ENCODE measurements around the gene MAPKBP1. TPM values are rescaled to one million over a fixed set of nuclear protein-coding genes. Genes with fewer than 3 reads are reported as not detected.

MAPKBP1 gene
- total RNA-seq, 1 donor from 2014 or later = 14.4 TPM

DNA sequence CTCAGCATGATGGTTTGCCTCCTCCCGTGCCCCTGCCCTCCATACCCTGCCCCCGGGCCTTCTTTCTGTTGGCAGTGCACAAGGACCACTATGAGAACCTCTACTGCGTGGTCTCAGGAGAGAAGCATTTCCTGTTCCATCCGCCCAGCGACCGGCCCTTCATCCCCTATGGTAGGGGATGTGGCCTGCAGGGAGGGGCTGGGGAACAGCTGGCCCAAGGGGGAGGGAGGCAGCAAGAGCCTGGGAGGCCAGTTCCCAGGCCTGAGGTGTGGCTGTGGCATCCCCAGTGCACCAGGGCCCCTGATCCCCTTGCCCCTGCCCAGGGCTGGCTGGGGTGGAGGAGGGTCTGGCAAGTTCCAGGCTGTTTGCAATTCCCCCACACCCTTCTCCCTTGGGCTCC, 61.8 kb downstream of the MAPKBP1 start:
- intact Hi-C loops (cut with DNase I) = no loop called here
- no peak for DNase-seq (ENCODE audit: missing footprints)
- no peak for ATAC-seq

DNA sequence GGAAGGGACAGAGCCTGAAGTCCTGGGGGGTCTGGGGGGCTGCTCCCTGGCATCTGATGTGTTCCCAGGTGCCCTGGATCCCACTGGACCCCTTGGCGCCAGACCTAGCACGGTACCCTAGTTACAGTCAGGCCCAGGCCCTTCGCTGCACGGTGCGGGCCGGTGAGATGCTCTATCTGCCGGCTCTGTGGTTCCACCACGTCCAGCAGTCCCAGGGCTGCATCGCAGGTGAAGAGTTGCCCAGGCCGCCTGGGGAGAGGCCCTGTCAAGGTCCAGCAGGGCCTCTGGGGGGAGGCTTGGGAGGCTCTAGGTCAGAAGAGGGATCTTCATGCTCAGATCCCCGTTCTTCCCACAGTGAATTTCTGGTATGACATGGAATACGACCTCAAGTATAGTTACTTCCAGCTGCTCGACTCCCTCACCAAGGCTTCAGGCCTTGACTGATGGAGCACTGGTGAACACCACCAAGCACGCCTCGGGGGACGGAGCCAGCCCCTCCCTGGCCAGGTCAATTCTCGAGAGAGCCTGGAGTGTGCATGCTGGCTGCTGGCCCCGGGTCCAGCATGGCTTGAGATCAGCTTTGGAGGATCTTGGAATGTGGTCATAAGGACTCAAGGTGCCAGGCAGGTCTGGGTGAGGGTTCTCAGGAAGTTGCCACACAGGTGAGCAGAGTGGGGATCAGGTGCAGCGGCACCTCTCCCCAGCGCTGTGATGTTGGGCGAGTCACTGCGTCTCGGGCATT, 62.6 kb downstream of the MAPKBP1 start:
- ATAC-seq (no peak), DNase-seq (ENCODE audit: missing footprints) (no peak)
- intact Hi-C loops (cut with DNase I) = no loop called here

DNA sequence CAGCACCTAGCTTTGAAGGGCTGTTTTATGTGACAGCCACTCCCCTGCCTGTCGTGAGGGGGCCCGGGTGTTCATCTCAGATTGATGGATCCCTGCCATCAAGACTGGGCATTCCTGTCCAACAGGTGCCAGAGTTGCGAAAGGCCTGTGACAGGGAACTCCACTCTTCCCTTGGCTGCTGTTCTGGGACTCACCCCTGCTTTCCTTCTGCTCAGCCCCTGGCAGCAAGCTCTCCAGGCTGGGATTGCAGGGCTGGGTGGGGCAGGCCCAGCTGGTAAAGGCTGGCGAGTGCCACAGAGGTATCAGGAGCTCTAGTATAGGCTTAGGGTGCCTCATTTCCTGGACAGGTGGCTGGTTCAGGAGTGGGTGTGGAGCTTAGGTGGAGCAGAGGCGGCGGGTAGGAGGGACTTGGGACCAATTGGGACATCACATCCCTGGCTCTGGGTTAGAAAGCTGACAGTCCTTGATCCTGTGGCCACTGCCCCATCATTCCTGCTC, 64.2 kb downstream of the MAPKBP1 start, which contains the start of gene PLA2G4B:
TSS of gene PLA2G4B (plus strand) at position 448 of the 498 bp plus-strand sequence. CDS start 67 bp downstream, outside the sequence.
- intact Hi-C loops (cut with DNase I) = no loop called here
- ATAC-seq (peak; percentile 49), DNase-seq (ENCODE audit: missing footprints) (no peak)

DNA sequence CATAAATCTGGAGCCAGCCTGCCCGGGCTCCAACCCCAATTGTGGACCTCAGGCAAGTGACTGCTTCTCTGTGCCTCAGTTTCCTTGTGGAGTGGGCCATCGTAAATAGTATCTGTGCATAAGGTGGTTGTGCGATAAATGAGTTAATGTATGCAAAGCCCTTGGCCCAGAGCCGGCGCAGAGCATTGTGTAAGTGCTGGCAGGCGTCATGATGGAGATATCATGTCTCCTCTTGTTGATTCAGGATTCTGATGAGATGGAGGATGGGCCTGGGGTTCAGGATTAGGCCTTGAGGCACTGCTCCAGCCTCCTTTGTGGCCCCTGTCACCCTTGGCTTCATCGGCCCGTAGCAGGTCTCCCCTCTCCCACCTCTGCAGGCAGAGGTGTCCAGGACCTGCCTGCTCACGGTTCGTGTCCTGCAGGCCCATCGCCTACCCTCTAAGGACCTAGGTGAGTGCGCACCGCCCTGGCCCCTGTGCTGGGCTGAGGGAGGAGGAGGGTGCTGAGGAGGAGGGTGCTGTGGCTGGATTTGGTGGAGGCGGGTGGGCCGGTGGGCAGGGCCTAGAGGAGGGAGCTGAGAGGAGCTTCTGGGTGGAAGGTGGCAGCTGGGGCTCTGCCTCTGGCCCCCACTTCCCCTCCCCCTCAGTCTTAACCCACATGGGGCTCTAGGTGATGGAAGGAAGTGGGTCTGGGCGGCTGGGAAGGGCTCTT, 65.7 kb downstream of the MAPKBP1 start:
- DNase-seq (ENCODE audit: missing footprints) (no peak), ATAC-seq (no peak)
- intact Hi-C loops (cut with DNase I) = no loop called here

DNA sequence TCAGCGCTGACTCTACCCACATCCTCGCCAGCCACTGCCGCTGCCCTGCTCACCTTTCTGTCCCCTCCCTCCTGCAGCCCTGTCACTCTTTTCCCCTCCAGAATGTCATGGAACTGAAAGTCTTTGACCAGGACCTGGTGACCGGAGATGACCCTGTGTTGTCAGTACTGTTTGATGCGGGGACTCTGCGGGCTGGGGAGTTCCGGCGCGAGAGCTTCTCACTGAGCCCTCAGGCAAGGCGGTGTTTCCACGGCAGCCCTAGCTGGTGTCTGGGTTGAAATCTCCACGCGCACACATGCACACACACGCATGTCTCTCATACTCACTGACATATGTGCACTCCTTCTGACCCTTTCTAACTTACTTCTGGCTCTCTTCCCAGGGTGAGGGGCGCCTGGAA, 66.4 kb downstream of the MAPKBP1 start:
- no peak for ATAC-seq
- intact Hi-C loops (cut with DNase I) = no loop called here
- no peak for DNase-seq (ENCODE audit: missing footprints)

DNA sequence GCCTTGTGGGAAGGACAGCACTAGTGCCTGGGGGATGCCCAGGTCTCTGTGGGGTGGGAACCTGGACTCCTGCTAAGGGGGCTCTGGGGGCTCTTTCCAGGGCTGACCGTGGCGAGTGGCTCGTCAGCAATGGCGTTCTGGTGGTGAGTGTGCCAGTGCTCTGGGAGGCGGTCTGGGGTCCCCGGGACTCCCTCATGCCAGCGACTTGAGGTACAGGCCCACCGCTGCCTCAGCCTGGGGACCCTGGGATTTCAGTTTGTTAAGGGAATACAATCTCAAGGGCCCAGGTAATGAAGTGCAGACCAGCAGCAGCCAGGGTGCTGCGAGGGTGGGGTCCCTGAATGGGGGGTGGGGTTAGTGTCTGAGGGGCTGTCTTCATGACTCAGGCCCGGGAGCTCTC, 66.8 kb downstream of the MAPKBP1 start:
- intact Hi-C loops (cut with DNase I) = no loop called here
- DNase-seq (ENCODE audit: missing footprints) (no peak), ATAC-seq (no peak)

DNA sequence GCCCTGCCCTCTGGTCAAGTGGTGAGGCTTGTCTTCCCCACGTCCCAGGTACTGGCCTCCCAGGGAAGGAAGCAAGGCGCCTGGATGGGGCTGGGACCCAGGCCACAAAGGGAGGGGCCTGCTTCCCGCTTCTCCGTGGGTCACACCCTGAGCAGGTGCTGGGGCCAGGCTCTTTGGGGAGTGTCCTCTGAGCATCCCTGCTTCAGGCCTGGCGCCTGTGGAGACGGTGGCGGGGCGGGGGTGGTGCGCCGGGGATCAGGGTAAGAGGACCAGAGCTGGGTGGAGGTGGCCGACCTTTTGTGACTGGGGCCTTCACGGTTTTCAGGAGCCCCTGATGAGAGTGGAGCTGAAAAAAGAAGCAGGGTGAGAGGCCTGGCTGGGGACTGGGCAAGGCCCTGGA, 67.9 kb downstream of the MAPKBP1 start:
- ATAC-seq (no peak), DNase-seq (ENCODE audit: missing footprints) (no peak)
- intact Hi-C loops (cut with DNase I) = no loop called here

DNA sequence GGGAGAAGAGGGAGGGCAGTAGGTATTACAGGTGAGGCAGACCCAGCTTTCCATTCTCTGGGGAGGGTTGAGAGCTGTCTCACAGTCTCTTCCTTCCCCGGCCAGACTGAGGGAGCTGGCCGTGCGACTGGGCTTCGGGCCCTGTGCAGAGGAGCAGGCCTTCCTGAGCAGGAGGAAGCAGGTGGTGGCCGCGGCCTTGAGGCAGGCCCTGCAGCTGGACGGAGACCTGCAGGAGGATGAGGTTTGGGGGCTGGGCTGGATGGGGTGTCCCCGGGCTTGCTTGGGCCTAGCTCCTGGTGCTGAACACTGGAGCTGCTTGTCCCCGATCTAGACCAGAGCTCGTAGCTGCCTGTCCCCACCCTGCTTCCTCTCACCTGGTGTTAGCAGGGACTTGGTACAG, 69.3 kb downstream of the MAPKBP1 start:
- intact Hi-C loops (cut with DNase I) = no loop called here
- no peak for DNase-seq (ENCODE audit: missing footprints)
- ATAC-seq = no peak

DNA sequence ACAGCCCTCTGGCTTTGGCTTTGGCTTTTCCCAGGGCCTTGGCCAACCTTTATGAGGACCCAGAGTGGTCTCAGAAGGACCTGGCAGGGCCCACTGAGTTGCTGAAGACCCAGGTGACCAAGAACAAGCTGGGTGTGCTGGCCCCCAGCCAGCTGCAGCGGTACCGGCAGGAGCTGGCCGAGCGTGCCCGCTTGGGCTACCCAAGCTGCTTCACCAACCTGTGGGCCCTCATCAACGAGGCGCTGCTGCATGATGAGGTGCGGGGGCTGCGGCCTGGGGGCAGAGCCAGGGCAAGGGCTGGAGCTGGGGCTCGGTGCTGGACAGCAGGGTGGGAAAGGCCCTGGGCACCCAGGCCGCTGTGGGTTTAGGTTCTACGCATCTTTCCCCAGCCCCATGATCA, 70.5 kb downstream of the MAPKBP1 start:
- intact Hi-C loops (cut with DNase I) = no loop called here
- no peak for ATAC-seq
- no peak for DNase-seq (ENCODE audit: missing footprints)

DNA sequence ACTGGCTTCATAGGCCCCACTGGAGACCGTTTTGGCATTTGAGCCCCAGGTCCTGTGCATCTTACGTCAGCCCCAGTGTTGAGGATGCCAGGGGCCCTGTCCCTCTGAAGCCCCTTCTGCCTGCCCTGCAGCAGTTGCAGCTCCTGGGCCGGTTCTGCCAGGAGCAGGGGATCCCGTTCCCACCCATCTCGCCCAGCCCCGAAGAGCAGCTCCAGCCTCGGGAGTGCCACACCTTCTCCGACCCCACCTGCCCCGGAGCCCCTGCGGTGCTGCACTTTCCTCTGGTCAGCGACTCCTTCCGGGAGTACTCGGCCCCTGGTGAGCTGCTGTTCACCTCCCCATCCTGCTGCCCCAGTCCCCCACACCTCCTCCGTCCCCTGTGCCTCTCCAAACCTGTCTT, 72.9 kb downstream of the MAPKBP1 start:
- ATAC-seq (no peak), DNase-seq (ENCODE audit: missing footprints) (no peak)
- intact Hi-C loops (cut with DNase I) = no loop called here

DNA sequence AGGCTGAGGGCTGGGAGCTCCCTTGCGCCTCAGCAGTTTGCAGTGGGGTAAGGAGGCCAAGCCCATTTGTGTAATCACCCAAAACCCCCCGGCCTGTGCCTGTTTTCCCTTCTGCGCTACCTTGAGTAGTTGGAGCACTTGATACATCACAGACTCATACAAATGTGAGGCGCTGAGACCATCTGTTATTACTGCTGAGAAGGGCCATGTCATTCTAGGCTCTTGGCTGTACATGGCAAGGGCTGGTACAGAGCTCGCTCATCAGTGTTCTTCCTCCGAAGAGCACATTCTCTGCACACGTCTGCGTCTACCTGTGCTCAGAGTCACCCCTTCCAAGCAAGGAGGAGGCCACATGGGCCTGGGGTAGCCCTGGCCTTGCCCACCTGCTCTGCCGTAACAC, 73.7 kb downstream of the MAPKBP1 start:
- ATAC-seq = no peak
- intact Hi-C loops (cut with DNase I) = no loop called here
- no peak for DNase-seq (ENCODE audit: missing footprints)

DNA sequence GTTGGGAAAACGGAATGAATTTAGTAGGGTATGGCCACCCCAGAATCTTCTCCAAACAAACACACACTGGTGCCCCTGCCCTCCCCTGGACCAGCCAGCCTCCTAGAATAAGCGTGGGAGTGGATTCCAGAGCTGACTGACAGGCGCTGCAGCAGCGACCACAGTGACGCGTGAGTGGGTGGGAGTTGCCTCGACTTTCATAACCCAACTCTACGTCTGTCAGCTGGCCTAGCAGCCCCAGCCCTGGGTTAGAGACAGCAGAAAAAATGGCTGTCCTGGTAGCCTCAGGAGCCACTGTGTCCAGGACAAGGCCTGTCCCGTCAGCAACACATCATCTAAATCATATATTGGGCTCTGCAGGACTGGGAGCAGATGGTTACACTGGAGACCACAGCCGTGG, 74.3 kb downstream of the MAPKBP1 start:
- intact Hi-C loops (cut with DNase I) = no loop called here
- DNase-seq (ENCODE audit: missing footprints) (no peak), ATAC-seq (no peak)

DNA sequence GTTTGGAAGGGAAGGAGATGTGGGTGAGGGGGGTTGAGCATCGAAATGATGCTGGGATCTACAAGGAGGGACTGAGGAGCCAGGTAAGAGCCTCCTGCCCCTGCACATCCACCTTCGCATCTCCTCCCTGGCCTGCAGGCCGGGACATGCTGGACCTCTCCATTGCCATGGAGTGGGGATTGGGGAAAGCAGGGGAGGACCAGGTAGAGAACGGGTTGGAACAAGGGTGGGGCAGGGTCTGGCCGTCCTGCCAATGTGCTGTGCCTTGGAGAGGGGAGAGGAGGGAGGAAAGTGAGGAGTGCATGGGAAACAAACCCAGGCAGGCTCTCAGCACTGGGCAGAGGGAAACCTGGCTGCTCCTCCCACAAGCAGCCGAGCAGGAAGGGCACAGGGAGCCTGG, 74.9 kb downstream of the MAPKBP1 start:
- intact Hi-C loops (cut with DNase I) = no loop called here
- DNase-seq (ENCODE audit: missing footprints) (no peak), ATAC-seq (no peak)

DNA sequence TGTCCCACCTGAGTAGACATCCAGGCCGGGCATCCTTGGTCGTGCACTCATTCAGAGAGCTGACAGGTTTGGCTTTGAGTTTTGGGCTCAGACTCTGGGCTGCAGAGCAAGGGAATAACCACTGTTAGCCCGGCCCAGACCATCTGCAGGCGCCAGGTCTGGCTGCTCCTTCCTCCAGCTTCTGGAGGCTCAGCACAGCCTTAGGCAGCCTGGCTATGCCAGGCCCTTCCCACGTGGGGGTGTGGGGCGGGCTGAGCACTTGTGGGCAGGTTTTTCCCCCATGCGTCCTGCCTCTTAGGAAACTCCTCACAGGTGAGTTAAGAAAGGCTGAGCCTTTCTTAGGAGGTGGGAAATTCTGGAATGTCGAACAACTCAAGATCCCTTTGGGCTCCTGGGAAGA, 75.6 kb downstream of the MAPKBP1 start:
- ATAC-seq (no peak), DNase-seq (ENCODE audit: missing footprints) (no peak)
- intact Hi-C loops (cut with DNase I) = no loop called here

DNA sequence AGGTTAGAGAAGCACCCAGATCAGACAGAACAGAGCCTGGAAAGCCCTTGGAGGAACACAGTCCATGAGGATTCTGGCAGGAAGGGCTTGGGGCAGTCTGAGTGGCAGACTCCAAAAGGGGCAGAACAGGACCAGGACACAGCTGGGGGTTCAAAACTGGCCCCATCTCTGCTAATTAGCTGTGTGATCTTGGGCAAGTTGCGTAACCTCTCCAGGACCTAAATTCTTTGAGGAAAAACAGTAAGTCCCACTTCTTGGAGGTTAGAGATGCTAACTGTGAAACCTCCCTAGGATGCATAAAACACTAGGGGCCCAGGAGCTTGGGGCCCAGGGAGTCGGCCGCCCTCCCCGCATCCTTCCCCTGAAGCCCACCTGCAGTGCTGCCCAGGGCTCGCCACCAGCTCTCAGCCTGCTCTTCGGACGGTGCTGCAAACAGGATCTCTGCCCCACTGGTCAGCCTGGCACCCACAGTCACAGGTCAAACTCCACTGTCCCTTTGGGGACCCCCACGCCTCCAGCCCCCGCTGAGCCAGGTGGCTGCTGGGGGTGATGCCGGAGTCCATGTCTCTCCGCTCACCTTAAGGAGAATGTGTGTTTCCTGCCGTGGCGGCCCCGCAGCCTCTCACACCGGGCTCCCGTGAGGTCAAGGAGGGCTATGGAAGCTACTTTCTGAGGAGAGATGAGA, 76.3 kb downstream of the MAPKBP1 start:
- intact Hi-C loops (cut with DNase I) = no loop called here
- no peak for DNase-seq (ENCODE audit: missing footprints)
- ATAC-seq = no peak

DNA sequence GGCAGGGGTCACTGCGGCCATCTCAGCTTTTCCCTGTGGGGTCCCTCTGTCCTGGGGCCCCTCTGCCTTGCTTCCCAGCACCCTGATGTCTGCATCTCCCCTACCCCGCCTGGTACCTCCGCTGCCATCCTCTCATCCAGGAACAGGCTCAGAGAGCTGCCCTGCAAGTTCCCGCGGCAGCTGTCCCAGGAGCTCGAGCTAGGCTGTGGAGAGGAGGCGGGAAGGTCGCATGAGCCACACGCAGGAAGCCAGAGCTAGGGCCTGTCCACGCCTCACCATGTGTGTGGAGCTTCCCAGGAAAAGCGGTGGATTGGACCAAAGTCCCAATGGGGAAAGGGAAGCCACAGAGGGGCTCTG, 76.9 kb downstream of the MAPKBP1 start:
- intact Hi-C loops (cut with DNase I) = no loop called here
- no peak for ATAC-seq
- no peak for DNase-seq (ENCODE audit: missing footprints)

DNA sequence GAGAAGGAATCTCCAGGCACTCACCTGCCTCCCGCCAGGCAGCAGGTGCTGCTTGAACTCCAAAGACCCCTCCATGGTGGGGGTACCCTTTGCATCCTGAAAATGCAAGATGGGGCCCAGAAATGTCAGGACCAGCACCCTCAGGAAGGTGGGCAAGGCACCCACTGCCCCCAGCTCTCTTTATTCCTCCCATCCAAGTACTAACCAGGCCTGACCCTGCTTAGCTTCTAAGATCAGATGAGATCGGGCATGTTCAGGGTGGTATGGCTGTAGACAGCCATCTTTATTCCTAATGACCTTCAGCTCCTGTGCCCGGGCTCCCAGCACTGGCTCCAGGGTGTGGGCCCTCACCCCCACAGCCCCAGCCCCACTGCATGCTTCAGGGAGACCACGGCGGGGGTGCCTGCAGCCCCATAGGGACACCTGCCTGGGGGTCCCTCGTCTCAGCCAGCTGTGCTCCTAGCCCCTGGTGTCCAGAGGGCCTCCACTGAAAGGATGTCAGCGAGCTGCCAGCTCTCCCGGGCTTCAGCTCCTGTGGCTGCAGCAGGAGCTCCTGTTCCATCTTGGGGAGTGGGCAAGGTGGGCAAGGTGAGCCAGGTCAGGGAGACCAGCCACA, 77.6 kb downstream of the MAPKBP1 start:
- ATAC-seq (no peak), DNase-seq (ENCODE audit: missing footprints) (no peak)
- intact Hi-C loops (cut with DNase I) = no loop called here

DNA sequence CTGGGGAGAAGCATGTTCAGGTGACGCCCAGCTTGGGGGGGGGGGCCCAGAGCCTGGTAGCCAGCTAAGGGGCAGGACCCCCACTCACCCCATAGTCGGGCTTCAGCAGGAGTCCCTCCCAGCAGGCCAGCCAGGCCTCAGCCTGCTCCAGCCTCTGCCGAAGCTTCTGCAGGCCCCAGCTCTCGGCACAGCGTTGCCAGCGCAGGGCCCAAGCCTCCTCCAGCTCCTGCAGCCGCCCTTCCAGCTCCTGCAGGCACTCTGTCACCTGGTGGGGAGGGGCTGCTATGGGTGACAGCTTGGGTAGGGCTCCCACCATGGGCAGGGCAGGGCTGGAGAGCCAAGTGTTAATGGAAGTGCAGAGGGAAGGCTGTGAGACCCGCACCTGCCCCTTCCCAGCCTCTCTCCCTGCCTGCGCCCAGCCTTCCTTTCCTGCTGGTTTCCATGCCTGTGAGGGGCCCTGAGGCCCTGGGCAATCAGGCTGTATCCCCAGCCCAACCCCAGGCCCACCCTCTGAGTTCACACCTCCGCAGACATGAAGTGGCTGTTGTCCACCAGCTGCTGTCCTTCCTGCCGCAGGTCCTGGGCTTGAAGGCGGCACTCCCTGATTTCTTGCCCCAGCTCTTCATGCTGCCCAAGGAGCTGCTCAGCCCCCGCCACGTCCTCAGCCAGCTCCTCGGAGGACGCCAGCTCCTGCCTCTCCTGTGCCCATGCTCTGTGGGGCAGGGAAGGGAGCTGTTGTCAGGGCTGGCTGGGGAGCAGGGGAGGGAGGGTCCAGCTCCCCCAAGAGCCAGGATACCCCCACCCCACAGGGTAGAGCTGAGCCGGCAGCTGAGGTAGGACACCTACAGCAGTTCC, 78.7 kb downstream of the MAPKBP1 start:
- no peak for ATAC-seq
- DNase-seq (ENCODE audit: missing footprints) = no peak
- intact Hi-C loops (cut with DNase I) = no loop called here

DNA sequence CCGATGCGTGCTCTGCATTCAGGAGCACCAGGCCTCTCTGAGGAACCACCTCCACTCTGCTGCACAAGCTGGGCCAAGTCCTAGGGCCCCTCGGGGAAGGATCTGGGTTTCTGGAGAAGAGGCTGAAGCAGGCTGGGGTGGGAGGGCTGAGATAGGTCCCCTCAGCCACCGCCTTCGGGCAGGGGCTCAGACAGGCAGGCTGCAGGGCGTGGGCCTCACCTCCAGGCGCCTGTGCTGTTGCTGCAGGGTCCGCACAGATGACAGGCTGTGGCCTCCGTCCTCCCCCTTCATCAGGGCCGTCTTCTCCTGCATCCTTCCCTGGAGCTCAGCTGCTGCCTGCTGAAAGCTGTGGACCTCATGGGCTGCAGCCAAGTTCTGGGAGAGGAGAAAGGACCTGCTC, 79.5 kb downstream of the MAPKBP1 start:
- ATAC-seq (no peak), DNase-seq (ENCODE audit: missing footprints) (no peak)
- intact Hi-C loops (cut with DNase I) = no loop called here
